ENCODE results near the gene GRHL3.

Gene GRHL3

GRCh38 chr1:24318615-24319311 is 394 bp upstream of the GRHL3 start:
- no peak for DNase-seq (ENCODE audit: low read depth)

GRCh38 chr1:24319962-24320361 is 805 bp downstream of the GRHL3 start:
- DNase-seq (ENCODE audit: low read depth) = no peak

- no peak for DNase-seq (ENCODE audit: low read depth)
These were observed 2.0 kb downstream of the GRHL3 start for GRCh38 chr1:24321126-24321525.

- DNase-seq (ENCODE audit: low read depth) = peak; percentile 91
These were observed 2.7 kb downstream of the GRHL3 start for GRCh38 chr1:24321697-24322469.

- DNase-seq (ENCODE audit: low read depth) = peak; percentile 24
These were observed 3.5 kb downstream of the GRHL3 start for GRCh38 chr1:24322470-24323177.

DNA sequence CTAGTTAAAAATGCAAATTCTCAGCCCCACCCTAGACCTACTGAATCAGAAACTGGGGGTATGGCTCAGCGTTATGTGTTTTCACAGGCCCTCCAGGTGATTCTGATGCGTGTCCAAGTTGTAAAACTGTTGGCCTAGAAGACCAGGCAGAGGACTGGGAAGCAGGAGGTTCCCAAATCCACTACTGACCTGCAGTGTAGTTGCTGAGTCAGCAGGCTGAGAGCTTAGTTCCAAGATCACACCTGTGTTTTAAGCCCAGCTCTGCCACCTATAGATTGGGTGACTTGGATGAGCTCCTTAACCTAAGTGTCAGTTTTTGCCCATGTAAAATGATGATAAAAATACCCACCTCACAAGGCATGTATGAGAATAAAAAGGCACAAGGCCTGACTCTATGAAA is 4.1 kb downstream of the GRHL3 start:
- no peak for DNase-seq (ENCODE audit: low read depth)

DNA sequence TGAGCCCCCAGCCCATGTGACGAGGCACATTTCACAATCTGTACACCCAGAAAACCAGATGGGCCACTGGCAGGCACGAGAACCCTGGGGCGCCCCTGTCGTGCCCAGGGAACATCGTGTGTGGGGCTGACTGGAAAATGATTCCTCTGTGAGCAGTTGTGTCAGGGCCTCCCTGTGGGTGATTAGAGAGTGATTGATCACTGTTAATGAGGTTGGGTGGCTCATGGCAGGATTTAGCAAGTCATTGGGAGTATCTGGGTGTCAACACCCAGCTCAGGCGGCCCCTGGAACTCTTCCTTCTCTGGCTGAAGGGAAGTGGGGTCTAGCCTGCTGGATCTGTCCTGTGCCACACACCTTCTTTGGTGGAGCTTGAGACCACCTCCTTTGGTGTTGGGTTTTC is 5.7 kb downstream of the GRHL3 start:
- DNase-seq (ENCODE audit: low read depth) = no peak

DNA sequence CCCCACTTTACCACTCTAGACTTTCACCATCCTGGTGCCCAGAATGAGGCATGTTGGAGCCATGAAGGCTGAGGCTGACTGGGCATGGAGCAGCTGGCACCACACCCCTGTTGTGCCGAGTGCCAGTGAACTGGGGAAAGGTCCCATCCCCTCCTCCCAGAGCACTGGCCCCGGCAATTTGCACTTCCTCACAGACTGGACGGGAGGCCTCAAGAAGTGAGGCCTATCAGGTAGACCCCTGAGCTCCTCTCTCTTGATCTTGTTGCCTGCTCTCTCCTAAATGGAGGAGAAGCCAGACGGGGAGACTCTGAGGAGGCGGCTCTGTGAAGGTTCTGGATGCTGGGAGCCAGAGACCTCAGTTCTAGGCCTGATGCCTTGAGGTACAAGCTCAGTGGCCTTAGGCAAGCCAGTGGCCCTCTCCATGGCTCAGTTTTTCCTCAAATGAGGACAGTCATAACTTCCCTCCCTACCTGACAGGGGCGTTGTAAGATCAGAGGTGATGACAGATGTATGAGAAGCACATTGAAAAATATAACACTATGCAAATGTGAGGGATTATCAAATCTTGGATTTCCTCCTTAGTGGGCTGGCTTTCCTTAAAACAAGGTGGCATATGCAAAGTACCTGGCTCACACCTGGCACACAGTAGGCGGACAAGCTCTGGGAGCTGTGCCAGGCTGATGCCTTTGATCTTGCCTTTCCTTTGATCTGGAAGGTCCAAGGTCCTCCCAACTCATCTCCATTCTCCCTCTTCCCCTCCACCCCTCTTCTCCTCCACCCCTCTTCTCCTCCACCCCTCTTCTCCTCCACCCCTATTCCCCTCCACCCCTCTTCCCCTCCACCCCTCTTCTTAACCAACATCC is 6.7 kb downstream of the GRHL3 start:
- no peak for DNase-seq (ENCODE audit: low read depth)

DNA sequence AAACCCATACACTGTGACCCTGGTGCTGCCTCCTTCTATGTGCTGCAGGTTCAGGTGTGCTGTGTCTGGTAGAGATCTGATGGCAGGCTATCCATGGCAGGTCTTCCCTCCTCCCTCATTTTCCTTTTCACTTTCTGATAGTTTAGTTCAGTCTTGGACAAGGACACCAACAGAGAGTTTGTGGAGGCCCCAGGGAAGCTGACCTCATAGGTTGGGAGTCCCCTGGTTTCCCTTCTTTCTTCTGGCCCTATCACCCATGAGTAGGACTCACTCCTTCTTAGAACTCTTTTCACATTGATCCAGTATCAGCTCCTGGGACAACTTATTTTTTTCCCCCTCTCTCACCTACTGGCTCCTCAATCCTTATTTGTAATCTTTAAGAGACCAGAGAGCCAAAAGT is 8.3 kb downstream of the GRHL3 start:
- no peak for DNase-seq (ENCODE audit: low read depth)

- DNase-seq (ENCODE audit: low read depth) = peak; percentile 31
These were observed 8.7 kb downstream of the GRHL3 start for GRCh38 chr1:24327891-24328290.

- no peak for DNase-seq (ENCODE audit: low read depth)
These were observed 10.2 kb downstream of the GRHL3 start for GRCh38 chr1:24329331-24329730.

DNA sequence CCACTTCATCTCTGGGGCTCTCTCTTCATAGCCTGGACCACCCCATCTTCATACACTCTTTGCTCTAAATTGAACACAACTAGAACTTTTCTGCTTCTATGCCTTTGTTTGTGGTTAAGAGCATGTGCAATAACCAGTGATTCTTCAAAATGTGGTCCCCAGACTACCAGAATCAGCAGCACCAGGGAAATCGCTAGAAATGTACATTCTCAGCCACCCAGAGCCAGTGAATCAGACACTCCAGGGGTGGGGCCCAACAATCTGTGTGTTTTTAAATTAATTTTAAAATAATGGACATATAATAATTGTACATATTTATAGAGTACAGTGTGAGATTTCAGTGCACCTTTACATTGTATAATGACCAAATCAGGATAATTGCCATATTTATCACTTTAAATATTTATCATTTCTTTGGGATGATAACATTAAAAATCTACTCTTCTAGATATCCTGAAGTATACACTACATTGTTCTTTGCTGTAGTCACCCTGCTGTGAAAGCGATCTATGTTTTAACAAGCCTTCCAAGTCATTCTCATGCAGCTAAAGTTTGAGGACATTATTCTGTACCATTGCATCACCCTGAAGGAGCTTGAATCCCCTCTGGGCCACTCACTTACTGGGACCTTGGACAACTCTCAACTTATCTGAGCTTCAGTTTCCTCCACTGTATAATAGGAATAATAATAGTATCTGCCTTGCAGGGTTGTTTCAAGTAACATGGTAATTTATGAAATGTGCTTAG is 10.8 kb downstream of the GRHL3 start:
- DNase-seq (ENCODE audit: low read depth) = peak; percentile 64

DNA sequence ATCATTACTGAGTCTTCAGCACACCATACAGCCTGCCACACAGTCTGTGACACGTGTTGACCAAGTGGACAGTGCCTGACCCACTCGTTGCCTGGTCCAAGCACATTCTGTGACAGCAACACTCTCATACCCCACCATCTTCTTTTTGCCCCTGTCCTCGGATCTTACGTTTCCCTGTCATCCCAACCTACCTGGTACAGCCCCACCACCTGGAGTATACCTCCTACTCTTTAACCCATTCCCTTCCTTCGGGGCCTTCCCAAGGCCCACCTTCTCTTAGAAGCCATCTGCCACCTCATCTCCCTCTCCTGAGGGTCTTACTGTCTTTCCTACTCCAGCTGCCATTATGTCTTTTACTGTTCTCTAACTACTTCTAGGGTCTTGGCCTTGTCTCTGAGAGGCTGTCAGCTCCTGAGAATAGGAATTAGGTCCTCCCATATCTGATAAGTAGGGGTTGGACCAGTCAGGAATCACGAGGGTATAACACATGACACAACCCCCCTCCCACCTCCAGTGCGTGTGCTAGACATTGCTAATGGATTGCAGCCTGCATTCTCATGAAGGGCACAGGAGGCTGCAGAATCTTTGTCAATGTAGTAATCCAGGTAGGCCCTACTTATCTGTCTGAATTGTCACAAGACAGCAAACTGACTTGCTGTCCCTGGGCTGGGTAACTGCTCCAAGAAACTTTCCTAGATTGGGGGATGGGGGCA is 13.0 kb downstream of the GRHL3 start:
- DNase-seq (ENCODE audit: low read depth) = no peak

GRCh38 chr1:24336075-24336474 is 16.9 kb downstream of the GRHL3 start:
- DNase-seq (ENCODE audit: low read depth) = no peak

DNA sequence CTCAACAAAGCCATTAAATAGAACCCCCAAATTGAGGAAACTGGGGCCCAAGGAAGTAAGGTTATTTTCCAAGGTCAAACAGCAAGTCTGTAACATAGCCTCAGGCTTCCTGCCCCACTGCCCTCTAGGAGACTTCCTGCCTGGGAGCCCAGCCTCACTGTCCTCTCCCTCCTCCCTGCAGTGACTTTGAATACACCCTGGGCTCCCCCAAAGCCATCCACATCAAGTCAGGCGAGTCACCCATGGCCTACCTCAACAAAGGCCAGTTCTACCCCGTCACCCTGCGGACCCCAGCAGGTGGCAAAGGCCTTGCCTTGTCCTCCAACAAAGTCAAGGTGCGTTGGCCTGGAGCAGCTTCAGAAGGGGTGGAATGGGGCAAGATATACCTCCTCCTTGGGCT is 18.3 kb downstream of the GRHL3 start:
- DNase-seq (ENCODE audit: low read depth) = no peak

DNA sequence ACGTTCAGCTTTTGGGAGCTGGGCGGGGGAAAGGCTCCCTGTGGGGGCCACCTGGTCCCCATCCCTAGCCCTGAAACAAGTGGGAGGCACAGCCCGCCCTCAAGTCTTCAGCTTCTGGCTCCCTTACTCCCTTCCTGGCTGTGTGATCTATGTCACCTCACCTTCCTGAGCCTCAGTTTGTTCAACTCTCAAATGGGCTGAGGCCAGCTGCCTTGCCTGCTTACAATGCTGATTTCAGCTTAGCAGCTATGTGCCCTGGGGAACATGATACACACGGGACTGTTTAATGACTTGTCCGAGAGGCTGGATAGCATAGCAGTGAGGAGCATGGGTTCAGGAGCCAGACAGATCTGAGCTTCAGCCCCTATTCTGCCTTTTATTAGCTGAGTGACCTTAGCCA is 19.3 kb downstream of the GRHL3 start:
- no peak for DNase-seq (ENCODE audit: low read depth)

- no peak for DNase-seq (ENCODE audit: low read depth)
These were observed 20.8 kb downstream of the GRHL3 start for GRCh38 chr1:24339996-24340395.

- DNase-seq (ENCODE audit: low read depth) = no peak
These were observed 21.6 kb downstream of the GRHL3 start for GRCh38 chr1:24340770-24341169.

DNA sequence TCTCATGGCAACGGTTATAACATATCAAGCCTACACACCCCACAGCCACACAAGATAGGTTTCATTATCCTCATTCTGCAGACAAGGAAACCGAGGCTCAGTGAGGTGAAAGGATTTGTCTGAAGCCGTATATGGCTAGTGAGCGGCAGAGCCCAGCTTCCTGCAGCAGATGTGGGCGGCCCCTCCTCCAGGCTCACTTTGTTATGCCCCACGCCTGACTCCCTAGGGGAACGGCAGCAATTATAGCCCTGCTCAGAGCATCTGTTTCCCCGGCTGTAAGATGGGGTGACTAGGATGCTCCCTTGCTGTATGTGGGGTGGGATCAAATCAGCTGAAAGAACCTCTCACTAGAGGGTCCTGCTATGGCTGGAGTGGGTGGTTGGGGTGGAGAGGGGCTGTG is 22.1 kb downstream of the GRHL3 start:
- DNase-seq (ENCODE audit: low read depth) = no peak

GRCh38 chr1:24343412-24344089 is 24.4 kb downstream of the GRHL3 start:
- DNase-seq (ENCODE audit: low read depth) = no peak
